Aorta (tissue), 5 donors: ENCODE data around the gene PTGIS. TPM values are rescaled to one million over a fixed set of nuclear protein-coding genes. Genes with fewer than 3 reads are reported as not detected.

Source experiments
- ATAC-seq: fragments of 200-7000 bp; cut with Tn5 transposase; one replicate; pipeline ENCODE4 v1.9.1; 2022; ENCODE audit warnings: moderate library complexity; ENCODE audit not compliant: low FRiP score
- DNase-seq, 2 donors: peaks; one replicate each; pipeline ENCODE4 v3.0.0-alpha.2; 2020
- H3K27ac ChIP-seq, 2 donors: one replicate each; pipeline ENCODE4 v1.5.1; 2013; ENCODE audit warnings: low read length in 2 of 2, mild to moderate bottlenecking in 2 of 2, moderate library complexity in 2 of 2, control low read depth in 1 of 2, inconsistent platforms in 1 of 2, low read depth in 1 of 2
- H3K27me3 ChIP-seq, 2 donors: one replicate each; pipeline ENCODE4 v1.6.1; 2013; ENCODE audit warnings: control low read depth in 1 of 2, low read length in 1 of 2, mild to moderate bottlenecking in 1 of 2, moderate library complexity in 1 of 2; ENCODE audit not compliant: insufficient read depth in 2 of 2, control insufficient read depth in 1 of 2
- H3K36me3 ChIP-seq, 2 donors: one replicate each; pipeline ENCODE4 v1.6.1; 2013; ENCODE audit warnings: control low read depth in 1 of 2, low read length in 1 of 2, mild to moderate bottlenecking in 1 of 2; ENCODE audit not compliant: insufficient read depth in 2 of 2, control insufficient read depth in 1 of 2
- H3K4me1 ChIP-seq, 2 donors: one replicate each; pipeline ENCODE4 v1.6.1; 2013; ENCODE audit warnings: low read length in 2 of 2, control low read depth in 1 of 2, mild to moderate bottlenecking in 1 of 2, moderate library complexity in 1 of 2; ENCODE audit not compliant: insufficient read depth in 2 of 2, control insufficient read depth in 1 of 2
- H3K4me3 ChIP-seq, 2 donors: one replicate each; pipeline ENCODE4 v1.5.1; 2013; ENCODE audit warnings: low read length in 2 of 2, control low read depth in 1 of 2, mild to moderate bottlenecking in 1 of 2
- H3K9me3 ChIP-seq: one replicate; pipeline ENCODE4 v1.6.1; 2013; ENCODE audit warnings: mild to moderate bottlenecking, low read length; ENCODE audit not compliant: control insufficient read depth
- WGBS, 2 donors: extraction: QIAGEN DNeasy Blood & Tissue Kit; methylation state at CpG; one replicate each; pipeline ENCODE4 v1.1.7; 2013; 5-methylcytosine and 5-hydroxymethylcytosine counted together
- intact Hi-C, 2 donors: fragments of 100-400 bp; cut with DNase I; formaldehyde crosslinking; loops; one replicate each; pipeline versions ENCODE4 v1.14.2 to v1.15.0; 2022
- polyA plus RNA-seq, 2 donors: library from polyadenylated mRNA; stranded (reverse); fragments of 200-250 nt; gene quantifications; one replicate each; pipeline ENCODE4 v1.2.3, GENCODE V29; 2013
- total RNA-seq, 2 donors: library from RNA; stranded (reverse); fragmentation: NEBNext Ultra II Directional; extraction: Animal tissue kit (Norgen Biotek cat#: 25700); gene quantifications; one replicate each; pipeline ENCODE4 v1.2.1, GENCODE V29; 2021
- donor health status: healthy with polysubstance abuse.
- donor health status: Bipolar disorder and iron deficiency.
- donor health status: DM: no; HTN: no; CAD: no.
- donor health status: DM: no; HTN: no; CAD: no.
- donor health status: DM: yes; HTN: yes; CAD: no.

Gene PTGIS
- total and polyA plus RNA-seq, 4 donors: 53.6 to 637 (median 233) TPM

DNA sequence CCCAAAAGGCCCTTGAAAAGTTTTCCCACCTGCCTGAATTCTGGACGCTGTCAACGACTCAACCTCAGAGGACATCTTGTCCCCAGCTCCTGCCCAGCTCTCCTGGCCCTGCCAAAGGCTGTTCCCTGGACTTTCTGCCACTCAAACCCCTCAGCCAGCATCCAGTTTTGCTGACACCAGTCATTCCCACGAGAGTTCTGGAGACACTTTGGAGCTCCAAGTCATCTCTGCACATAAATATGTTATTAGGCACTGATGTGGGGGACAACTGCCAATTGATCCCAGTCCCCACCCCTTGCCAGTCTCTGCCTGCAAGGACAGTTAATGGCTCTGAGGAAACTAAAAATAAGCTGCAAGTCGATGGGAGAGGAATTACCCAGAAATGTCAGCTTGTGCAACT, 46.6 kb downstream of the PTGIS start:
- intact Hi-C loops: no loop called here
- 15 to 20% methylated on average over 4 of the region's 4 CpGs for WGBS, 2 donors
- peaks cover 3 to 9% of the 10 kb centered on the region in 2 donors for H3K36me3 ChIP-seq
- no peak for ATAC-seq
- no peak overlapping the region for H3K4me3 ChIP-seq
- no peaks in the 10 kb centered on the region for H3K9me3 ChIP-seq
- peak in 1 of 2 donors; percentile 31 for DNase-seq
- H3K27me3 ChIP-seq: no peaks in the 10 kb centered on the region
- H3K4me1 ChIP-seq: peaks cover 0 to 2% of the 10 kb centered on the region in 2 donors
- peak overlapping the region in 1 of 2 donors; percentile 38 for H3K27ac ChIP-seq

DNA sequence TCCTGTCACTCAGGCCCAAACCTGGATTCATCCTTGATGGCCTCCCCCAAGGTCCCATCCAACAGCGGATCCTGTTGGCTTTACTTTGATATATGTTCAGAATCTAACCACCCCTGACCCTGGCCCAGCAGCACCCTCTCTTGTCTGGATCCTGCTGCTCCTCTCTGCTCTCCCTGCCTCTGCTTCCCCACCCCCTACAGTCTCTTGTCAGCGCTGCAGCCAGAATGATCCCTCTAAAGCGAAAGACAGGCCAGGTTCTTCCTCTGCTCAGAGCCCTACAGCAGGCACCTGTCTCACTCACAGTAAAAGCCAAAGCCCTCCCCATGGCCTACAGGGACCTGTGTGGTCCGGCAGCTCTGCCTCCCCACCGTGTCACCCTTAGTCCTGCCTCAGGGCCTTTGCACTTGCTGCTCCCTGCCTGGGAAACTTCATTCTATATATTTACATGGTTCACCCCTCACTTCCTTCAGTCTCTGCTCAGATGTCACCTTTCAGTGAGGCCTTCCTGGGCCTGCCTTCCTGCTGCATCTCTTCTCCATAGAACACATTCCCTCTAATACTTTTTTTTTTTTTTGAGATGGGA, 48.1 kb downstream of the PTGIS start:
- Histone ChIP-seq H3K36me3 (peaks cover 3 to 9% of the 10 kb centered on the region in 2 donors), H3K27ac (peak overlapping the region in 1 of 2 donors; percentile 11)

DNA sequence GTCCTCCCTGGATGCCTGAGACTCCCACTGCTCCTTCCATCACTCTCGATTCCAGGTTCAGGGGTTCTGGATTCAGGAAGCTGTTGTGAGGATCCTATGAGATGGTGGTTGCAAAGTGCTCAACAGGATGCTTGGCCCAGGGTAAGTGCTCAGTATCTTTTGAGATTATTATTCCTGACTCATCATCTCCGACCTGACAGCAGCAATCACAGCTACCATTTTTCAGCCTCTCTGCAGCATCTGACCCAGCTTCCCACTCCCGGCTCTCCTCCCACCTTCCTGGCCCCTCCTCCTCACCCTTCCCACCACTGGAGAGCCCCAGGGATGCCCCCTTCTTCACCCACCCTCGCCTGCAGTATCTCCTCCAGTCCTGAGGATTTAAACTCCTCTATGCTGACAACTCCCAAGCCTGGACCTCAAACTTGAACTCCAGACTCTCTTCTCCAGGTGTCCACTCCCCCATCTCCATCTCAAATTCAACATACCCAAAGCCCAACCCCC, 48.7 kb downstream of the PTGIS start:
- no peaks in the 10 kb centered on the region for H3K4me1 ChIP-seq
- H3K4me3 ChIP-seq: no peak overlapping the region
- DNase-seq (no peak), ATAC-seq (no peak)
- 67 to 71% methylated on average over 4 of the region's 4 CpGs for WGBS, 2 donors
- H3K27ac ChIP-seq: no peak overlapping the region
- H3K9me3 ChIP-seq: no peaks in the 10 kb centered on the region
- intact Hi-C loops: no loop called here
- no peaks in the 10 kb centered on the region for H3K27me3 ChIP-seq
- H3K36me3 ChIP-seq: peaks cover 3 to 11% of the 10 kb centered on the region in 2 donors

More for the DNA sequence above, 48.1 kb downstream of the PTGIS start:
- peak in 1 of 2 donors; percentile 30 for DNase-seq
- H3K9me3 ChIP-seq: no peaks in the 10 kb centered on the region
- H3K4me3 ChIP-seq: no peak overlapping the region
- intact Hi-C loops: no loop called here
- no peak for ATAC-seq
- H3K27me3 ChIP-seq: no peaks in the 10 kb centered on the region
- WGBS, 2 donors: 89 to 91% methylated on average over 5 of the region's 5 CpGs
- H3K4me1 ChIP-seq: no peaks in the 10 kb centered on the region

DNA sequence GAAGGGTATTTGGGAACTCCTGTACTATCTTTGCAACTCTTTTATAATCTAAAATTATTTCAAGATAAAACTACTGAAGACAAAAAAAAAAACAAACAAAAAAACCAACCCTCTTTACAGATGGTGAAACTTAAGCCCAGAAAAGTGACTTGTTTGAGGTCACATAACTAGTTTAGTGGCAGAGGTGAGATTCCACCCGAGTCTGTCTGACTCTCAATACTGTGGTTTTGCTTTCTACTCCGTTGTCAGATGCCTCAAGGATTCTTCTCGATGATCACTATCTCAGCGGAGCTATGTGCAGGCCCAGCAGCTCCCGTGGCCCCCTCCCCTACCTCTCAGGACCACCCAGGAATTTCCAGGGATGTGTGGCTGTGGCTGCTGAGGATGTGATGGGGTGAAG, 49.4 kb downstream of the PTGIS start:
- peak in 1 of 2 donors; percentile 25 for DNase-seq
- H3K4me3 ChIP-seq: no peak overlapping the region
- WGBS, 2 donors: 75 to 81% methylated on average over 5 of the region's 5 CpGs
- peaks cover 3 to 11% of the 10 kb centered on the region in 2 donors for H3K36me3 ChIP-seq
- H3K27me3 ChIP-seq: no peaks in the 10 kb centered on the region
- no peak for ATAC-seq
- intact Hi-C loops: no loop called here
- H3K27ac ChIP-seq: peak overlapping the region in 1 of 2 donors; percentile 7
- H3K4me1 ChIP-seq: no peaks in the 10 kb centered on the region
- no peaks in the 10 kb centered on the region for H3K9me3 ChIP-seq

DNA sequence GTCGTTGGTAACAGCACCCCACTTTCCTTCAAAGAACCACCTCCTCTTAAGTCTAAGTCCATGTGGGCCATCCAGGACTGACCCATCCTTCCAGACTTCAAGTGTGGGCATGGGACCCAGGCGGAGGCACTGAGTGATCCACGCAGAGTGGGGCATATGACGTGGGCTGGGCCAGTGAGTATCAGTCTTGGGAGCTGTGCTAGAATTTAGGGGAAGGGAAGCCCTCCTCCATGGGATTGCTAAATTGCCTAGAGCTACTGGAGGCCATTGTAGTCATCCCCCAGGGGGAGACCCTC, 50.2 kb downstream of the PTGIS start:
- Histone ChIP-seq H3K4me1 (no peaks in the 10 kb centered on the region), H3K36me3 (peaks cover 3 to 11% of the 10 kb centered on the region in 2 donors), H3K27ac (no peak overlapping the region), H3K27me3 (no peaks in the 10 kb centered on the region), H3K4me3 (no peak overlapping the region), H3K9me3 (no peaks in the 10 kb centered on the region)
- WGBS, 2 donors: 89 to 92% methylated on average over 4 of the region's 4 CpGs
- no peak for DNase-seq
- intact Hi-C loops: no loop called here
- ATAC-seq: no peak

DNA sequence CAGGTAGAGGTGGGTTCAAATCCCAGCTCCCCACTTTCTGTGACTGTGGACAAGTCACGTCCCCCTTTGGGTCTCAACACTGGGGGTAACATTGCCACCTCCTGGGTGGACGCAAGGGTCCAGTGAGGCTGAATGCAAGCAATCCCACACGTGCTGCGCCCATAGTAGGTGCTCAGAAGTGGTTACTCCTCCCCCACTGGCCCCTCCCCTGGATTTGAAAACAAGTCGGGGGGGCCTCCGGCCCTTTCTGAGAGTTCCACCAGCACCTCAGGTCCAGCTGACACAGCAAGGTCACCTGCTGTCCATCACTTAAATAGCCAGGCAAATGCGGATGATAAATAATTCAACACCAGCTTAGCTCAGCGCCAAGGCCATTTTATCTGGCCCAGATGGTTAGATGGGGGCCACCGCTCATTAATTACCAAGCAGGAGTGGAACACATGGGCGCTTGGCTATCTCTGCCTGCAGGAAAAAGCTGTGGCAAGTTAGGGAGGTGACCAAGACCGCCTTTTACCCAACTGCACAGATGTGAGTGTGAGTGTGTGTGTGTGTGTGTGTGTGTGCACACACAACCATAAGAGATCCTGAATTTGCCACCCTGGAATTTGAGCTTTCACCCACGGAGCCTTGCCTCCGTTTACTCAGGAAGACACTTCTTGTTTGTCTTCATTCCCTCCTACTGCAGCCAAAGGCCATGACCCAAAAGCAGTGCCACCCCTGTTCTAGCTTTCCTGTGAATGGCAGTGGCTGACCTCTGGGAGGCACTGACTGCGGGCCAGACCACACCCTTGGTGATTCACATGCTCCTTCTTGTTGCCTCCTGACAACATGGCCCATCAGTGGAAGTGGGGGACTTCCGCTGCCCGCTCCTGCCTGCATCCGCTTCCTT, 50.8 kb downstream of the PTGIS start:
- ATAC-seq: no peak
- Histone ChIP-seq H3K9me3 (no peaks in the 10 kb centered on the region), H3K27ac (no peak overlapping the region), H3K36me3 (peaks cover 3 to 14% of the 10 kb centered on the region in 2 donors), H3K4me1 (no peaks in the 10 kb centered on the region), H3K27me3 (no peaks in the 10 kb centered on the region), H3K4me3 (no peak overlapping the region)
- DNase-seq: peak in 1 of 2 donors; percentile 74
- 80 to 86% methylated on average over 17 of the region's 17 CpGs for WGBS, 2 donors
- intact Hi-C loops: no loop called here

DNA sequence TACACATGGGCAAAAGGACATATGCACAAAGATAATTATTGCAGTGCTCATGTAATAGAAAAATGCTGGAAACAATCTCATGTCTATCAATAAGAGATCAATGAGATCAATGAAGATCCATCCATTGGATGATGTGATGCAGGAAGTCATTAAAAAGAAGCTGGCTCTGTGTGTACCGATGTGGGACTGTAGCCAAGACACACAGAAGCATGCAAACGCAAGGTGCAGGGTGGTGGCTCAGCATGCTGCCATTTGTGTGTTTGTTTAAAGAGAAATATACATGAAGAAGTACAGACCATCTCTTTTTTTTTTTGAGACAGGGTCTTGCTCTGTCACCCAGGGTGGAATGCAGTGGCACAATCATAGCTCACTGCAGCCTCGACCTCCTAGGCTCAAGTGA, 52.4 kb downstream of the PTGIS start:
- peaks cover 3 to 12% of the 10 kb centered on the region in 2 donors for H3K36me3 ChIP-seq
- no peak for DNase-seq
- peaks cover 0 to 3% of the 10 kb centered on the region in 2 donors for H3K4me1 ChIP-seq
- H3K27me3 ChIP-seq: no peaks in the 10 kb centered on the region
- H3K9me3 ChIP-seq: no peaks in the 10 kb centered on the region
- no peak for ATAC-seq
- 33 to 35% methylated on average over 3 of the region's 3 CpGs for WGBS, 2 donors
- intact Hi-C loops: no loop called here
- H3K4me3 ChIP-seq: no peak overlapping the region
- H3K27ac ChIP-seq: no peak overlapping the region

DNA sequence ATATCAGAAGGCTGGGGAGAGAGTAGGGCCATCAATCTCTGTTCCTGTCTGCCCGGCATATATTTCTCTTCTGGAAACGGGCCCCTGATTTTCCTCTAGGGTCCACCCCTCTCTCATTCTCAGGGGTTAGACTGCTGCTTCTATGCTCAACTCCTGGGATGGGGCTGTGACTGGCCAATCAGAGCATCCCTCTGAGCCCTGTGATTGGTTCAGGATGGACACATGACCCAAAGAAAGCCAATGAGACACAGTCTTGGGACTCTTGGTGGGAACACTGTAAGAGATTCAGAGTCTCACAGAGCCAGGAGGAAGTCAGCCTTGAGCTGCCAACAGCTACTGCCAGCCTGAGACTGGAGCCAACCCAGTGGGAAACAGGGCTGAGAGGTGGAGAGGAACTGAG, 54.4 kb downstream of the PTGIS start:
- H3K9me3 ChIP-seq: no peaks in the 10 kb centered on the region
- H3K36me3 ChIP-seq: peaks cover 0 to 10% of the 10 kb centered on the region in 2 donors
- H3K4me1 ChIP-seq: peaks cover 0 to 3% of the 10 kb centered on the region in 2 donors
- no peak overlapping the region for H3K4me3 ChIP-seq
- H3K27ac ChIP-seq: peak overlapping the region; percentile 26 to 58
- ATAC-seq (no peak), DNase-seq (no peak)
- no peaks in the 10 kb centered on the region for H3K27me3 ChIP-seq
- intact Hi-C loops: no loop called here
- WGBS, 2 donors: 78 to 83% methylated on average over 2 of the region's 2 CpGs
